HCT116 (cell line): Measurements from ENCODE around the gene CCDC9B. TPM values are rescaled to one million over a fixed set of nuclear protein-coding genes. Genes with fewer than 3 reads are reported as not detected.

Source experiments
- ATAC-seq: fragments of 200-7000 bp; cut with Tn5 transposase; 2 replicates; pipeline ENCODE4 v1.9.1; 2020; ENCODE audit warnings: mild to moderate bottlenecking, moderate library complexity
- BruUV-seq: library from RNA; stranded (reverse); fragments of 400-500 nt; replicated peaks from 2 replicates; lab custom pipeline; 2021; lab: Mats Ljungman, UMichigan
- CTCF ChIA-PET: fragments of 300-600 bp; sonication (Branson Sonifier 250); formaldehyde crosslinking; loops from one replicate; lab custom pipeline; 2021; ENCODE audit warnings: antibody characterized with exemption; lab: Charles Lee
- POLR2A ChIA-PET: fragments of 300-600, 350-600 bp; sonication (Branson Sonifier 250); formaldehyde crosslinking; loops from one replicate; lab custom pipeline; 2021; ENCODE audit warnings: antibody characterized with exemption; lab: Charles Lee
- RAD21 ChIA-PET, 2 experiments: fragments of 300-600 bp; sonication (Branson Sonifier 250); formaldehyde crosslinking; loops; one replicate each; lab custom pipeline; 2023; ENCODE audit warnings: low total read pairs in 2 of 2; ENCODE audit not compliant: uncharacterized antibody in 2 of 2, unreplicated experiment in 2 of 2, low non-redundant PET in 1 of 2; lab: Charles Lee
- DNase-seq: peaks from one replicate; pipeline ENCODE4 v3.0.0-alpha.2; 2010; ENCODE audit warnings: low read depth, low spot score
- H2AFZ ChIP-seq: fragments of 200-600 bp; shearing (Covaris generic), sonication (generic); 2 replicates; pipeline ENCODE4 v1.6.1; 2017; ENCODE audit warnings: low read depth, mixed run types, mixed read lengths, antibody characterized with exemption, low read length; ENCODE audit not compliant: poor library complexity, severe bottlenecking
- H3K27ac ChIP-seq: 2 replicates; pipeline ENCODE4 v1.5.1; 2012; ENCODE audit warnings: low read depth, low read length
- H3K27me3 ChIP-seq: fragments of 200-600 bp; sonication (generic); 2 replicates; pipeline ENCODE4 v1.6.1; 2016; ENCODE audit warnings: mixed run types, low read length, mixed read lengths; ENCODE audit not compliant: insufficient read depth
- H3K36me3 ChIP-seq, 2 experiments: fragments of 200-500 bp in 1 of 2; fragments of 200-600 bp in 1 of 2; sonication (Bioruptor generic) in 1 of 2; sonication (generic) in 1 of 2; 2 replicates each; pipeline versions ENCODE4 v1.5.1 to v1.6.1; 2014 to 2016; ENCODE audit warnings: low read length in 2 of 2, inconsistent platforms in 1 of 2, mixed read lengths in 1 of 2, mixed run types in 1 of 2; ENCODE audit not compliant: insufficient read depth in 2 of 2, control insufficient read depth in 1 of 2
- H3K4me1 ChIP-seq, 2 experiments: fragments of 200-600 bp in 1 of 2; sonication (generic) in 1 of 2; 2 replicates each; pipeline versions ENCODE4 v1.5.1 to v1.6.1; 2012 to 2017; ENCODE audit warnings: low read length in 2 of 2, inconsistent platforms in 1 of 2, mild to moderate bottlenecking in 1 of 2, mixed read lengths in 1 of 2, mixed run types in 1 of 2, moderate library complexity in 1 of 2; ENCODE audit not compliant: insufficient read depth in 2 of 2, control insufficient read depth in 1 of 2
- H3K4me2 ChIP-seq: fragments of 200-600 bp; sonication (generic); 2 replicates; pipeline ENCODE4 v1.6.1; 2017; ENCODE audit warnings: mixed run types, low read length, mixed read lengths
- H3K4me3 ChIP-seq, 2 experiments: fragments of 200-600 bp in 1 of 2; sonication (generic) in 1 of 2; replicated peaks in 1 of 2; 2 replicates each; pipeline ENCODE4 v1.5.1; 2011 to 2016; ENCODE audit warnings: low read length in 2 of 2, control low read depth in 1 of 2, low read depth in 1 of 2, mild to moderate bottlenecking in 1 of 2, mixed read lengths in 1 of 2, mixed run types in 1 of 2
- H3K79me2 ChIP-seq: fragments of 200-600 bp; sonication (generic); 2 replicates; pipeline ENCODE4 v1.6.1; 2017; ENCODE audit warnings: mild to moderate bottlenecking, mixed run types, low read length, moderate library complexity, mixed read lengths; ENCODE audit not compliant: insufficient read depth
- H3K9ac ChIP-seq: fragments of 200-600 bp; sonication (generic); 2 replicates; pipeline ENCODE4 v1.6.1; 2016; ENCODE audit warnings: low read length, mixed read lengths
- H3K9me2 ChIP-seq: fragments of 200-600 bp; sonication (generic), shearing (Covaris generic); 2 replicates; pipeline ENCODE4 v1.6.1; 2017; ENCODE audit warnings: mixed run types, mild to moderate bottlenecking, moderate library complexity; ENCODE audit not compliant: insufficient read depth
- H3K9me3 ChIP-seq, 2 experiments: fragments of 200-500 bp in 1 of 2; fragments of 200-600 bp in 1 of 2; sonication (Bioruptor generic) in 1 of 2; sonication (generic) in 1 of 2; 2 replicates each; pipeline ENCODE4 v1.6.1; 2014 to 2017; ENCODE audit warnings: low read length in 2 of 2, mixed read lengths in 2 of 2, inconsistent platforms in 1 of 2, low read depth in 1 of 2, mild to moderate bottlenecking in 1 of 2, mixed run types in 1 of 2, moderate library complexity in 1 of 2; ENCODE audit not compliant: control insufficient read depth in 1 of 2, insufficient read depth in 1 of 2
- H4K20me1 ChIP-seq: fragments of 200-600 bp; sonication (generic), shearing (Covaris generic); 2 replicates; pipeline ENCODE4 v1.6.1; 2017; ENCODE audit warnings: mixed run types, mild to moderate bottlenecking, moderate library complexity; ENCODE audit not compliant: insufficient read depth
- EZH2 ChIP-seq: fragments of 200-600 bp; sonication (generic); IDR thresholded peaks from 2 replicates; pipeline ENCODE4 v1.6.1; 2017; ENCODE audit warnings: antibody characterized with exemption, mixed run types
- EZH2phosphoT487 ChIP-seq: fragments of 200-600 bp; IDR thresholded peaks from 2 replicates; pipeline ENCODE4 v1.6.1; 2018; ENCODE audit warnings: antibody characterized with exemption, borderline replicate concordance
- TCF7L2 ChIP-seq: IDR thresholded peaks from 2 replicates; pipeline ENCODE4 v1.7.0; 2011; ENCODE audit warnings: borderline replicate concordance, inconsistent platforms; ENCODE audit not compliant: insufficient read depth, insufficient read length; ENCODE audit errors: extremely low read depth
- YY1 ChIP-seq: IDR thresholded peaks from 2 replicates; pipeline ENCODE4 v1.6.1; 2011; ENCODE audit warnings: low read length, low read depth, moderate library complexity, mild to moderate bottlenecking; ENCODE audit not compliant: insufficient replicate concordance; ENCODE audit errors: extremely low read depth
- ZBTB33 ChIP-seq: IDR thresholded peaks from 2 replicates; pipeline ENCODE4 v1.6.1; 2011; ENCODE audit warnings: mild to moderate bottlenecking, low read length, moderate library complexity; ENCODE audit not compliant: insufficient replicate concordance; ENCODE audit errors: extremely low read depth
- intact Hi-C: fragments of 100-400 bp; cut with micrococcal nuclease; formaldehyde crosslinking; loops from 2 replicates; pipeline ENCODE4 v1.10.0; 2022
- total RNA-seq: library from RNA; stranded (reverse); gene quantifications from one replicate; pipeline ENCODE4 v1.2.1, GENCODE V29; 2021; ENCODE audit not compliant: unreplicated experiment
- TF ChIP-seq, protein P1 (sequence below): IDR thresholded peaks from 2 replicates; pipeline ENCODE4 v1.6.1; 2012; ENCODE audit warnings: low read depth

The CCDC9B gene
- total RNA-seq, 1 experiment from 2014 or later = 15.6 TPM

- Histone ChIP-seq H3K27me3 (no peaks in the 10 kb centered on the region), H3K4me3 (no peak overlapping the region), H3K79me2 (peaks cover 5% of the 10 kb centered on the region; the same call in 1 of the 2 replicates), H3K9me2 (no peaks in the 10 kb centered on the region), H3K27ac (peak overlapping the region; percentile 92; the same call in 1 of the 2 replicates)
- CTCF ChIA-PET = interaction anchor here (0.8 to 5.2 kb wide), 13 partner anchors 10 to 84 kb away, joined by 3 to 55 read pairs (median 9); partner anchors contain the start of genes ANKRD63, INAFM2, IVD and KNSTRN
- no TSS peak for BruUV-seq
- RAD21 ChIA-PET = interaction anchor here in 1 of 2 experiments (0.8 to 1.0 kb wide), 2 partner anchors 23 to 48 kb away, joined by 3 read pairs; no protein-coding TSS in a partner anchor
- TF ChIP-seq EZH2phosphoT487 = no peak
- no peak for TF ChIP-seq YY1
- TF ChIP-seq TCF7L2 = no peak
- TF ChIP-seq, protein P1, sequence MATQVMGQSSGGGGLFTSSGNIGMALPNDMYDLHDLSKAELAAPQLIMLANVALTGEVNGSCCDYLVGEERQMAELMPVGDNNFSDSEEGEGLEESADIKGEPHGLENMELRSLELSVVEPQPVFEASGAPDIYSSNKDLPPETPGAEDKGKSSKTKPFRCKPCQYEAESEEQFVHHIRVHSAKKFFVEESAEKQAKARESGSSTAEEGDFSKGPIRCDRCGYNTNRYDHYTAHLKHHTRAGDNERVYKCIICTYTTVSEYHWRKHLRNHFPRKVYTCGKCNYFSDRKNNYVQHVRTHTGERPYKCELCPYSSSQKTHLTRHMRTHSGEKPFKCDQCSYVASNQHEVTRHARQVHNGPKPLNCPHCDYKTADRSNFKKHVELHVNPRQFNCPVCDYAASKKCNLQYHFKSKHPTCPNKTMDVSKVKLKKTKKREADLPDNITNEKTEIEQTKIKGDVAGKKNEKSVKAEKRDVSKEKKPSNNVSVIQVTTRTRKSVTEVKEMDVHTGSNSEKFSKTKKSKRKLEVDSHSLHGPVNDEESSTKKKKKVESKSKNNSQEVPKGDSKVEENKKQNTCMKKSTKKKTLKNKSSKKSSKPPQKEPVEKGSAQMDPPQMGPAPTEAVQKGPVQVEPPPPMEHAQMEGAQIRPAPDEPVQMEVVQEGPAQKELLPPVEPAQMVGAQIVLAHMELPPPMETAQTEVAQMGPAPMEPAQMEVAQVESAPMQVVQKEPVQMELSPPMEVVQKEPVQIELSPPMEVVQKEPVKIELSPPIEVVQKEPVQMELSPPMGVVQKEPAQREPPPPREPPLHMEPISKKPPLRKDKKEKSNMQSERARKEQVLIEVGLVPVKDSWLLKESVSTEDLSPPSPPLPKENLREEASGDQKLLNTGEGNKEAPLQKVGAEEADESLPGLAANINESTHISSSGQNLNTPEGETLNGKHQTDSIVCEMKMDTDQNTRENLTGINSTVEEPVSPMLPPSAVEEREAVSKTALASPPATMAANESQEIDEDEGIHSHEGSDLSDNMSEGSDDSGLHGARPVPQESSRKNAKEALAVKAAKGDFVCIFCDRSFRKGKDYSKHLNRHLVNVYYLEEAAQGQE = no peak
- TF ChIP-seq EZH2 = no peak
- no peak for TF ChIP-seq ZBTB33
- TF ChIP-seq, all 23 proteins: peak for 0
- H3K4me2 ChIP-seq = peak overlapping the region; percentile 87
- H3K36me3 ChIP-seq = peaks cover 0 to 7% of the 10 kb centered on the region in 2 experiments; a peak in 1 of 4 replicates
- peaks cover 41 to 53% of the 10 kb centered on the region in 2 experiments for H3K4me1 ChIP-seq
- H3K9ac ChIP-seq = peak overlapping the region; percentile 76
- no peaks in the 10 kb centered on the region for H4K20me1 ChIP-seq
- POLR2A ChIA-PET = interaction anchor here (1.1 to 3.4 kb wide), 3 partner anchors 11 to 56 kb away, joined by 3 to 11 read pairs (median 6); partner anchors contain the start of gene INAFM2
- no peaks in the 10 kb centered on the region for H3K9me3 ChIP-seq
- ATAC-seq = no peak
- intact Hi-C loops = no loop called here
- DNase-seq = no peak
- H2AFZ ChIP-seq = no peak overlapping the region
Measured at GRCh38 chr15:40337597-40337996, 3.1 kb downstream of the CCDC9B start.
